Heart right ventricle (tissue), 16 donors: ENCODE data around the gene ANO1. TPM values are rescaled to one million over a fixed set of nuclear protein-coding genes. Genes with fewer than 3 reads are reported as not detected.

Experiments used
- ATAC-seq, 8 donors: fragments of 200-7000 bp; cut with Tn5 transposase; one replicate each; pipeline ENCODE4 v1.9.1; 2020; ENCODE audit warnings: mild to moderate bottlenecking in 8 of 8, moderate library complexity in 8 of 8, moderate number of reproducible peaks in 1 of 8
- DNase-seq, 2 donors: peaks; one replicate each; pipeline ENCODE4 v3.0.0-alpha.2; 2020
- H3K27ac ChIP-seq, 10 donors: fragments of 200-600 bp; sonication (generic) in 2 of 10; one replicate each; pipeline versions ENCODE4 v1.5.0 to v1.8.0; 2020 to 2022; ENCODE audit warnings: mild to moderate bottlenecking in 3 of 10
- H3K27me3 ChIP-seq, 7 donors: fragments of 200-600 bp; one replicate each; pipeline ENCODE4 v1.8.0; 2021 to 2022; ENCODE audit warnings: mild to moderate bottlenecking in 2 of 7
- H3K36me3 ChIP-seq, 9 donors: fragments of 200-600 bp; sonication (generic) in 1 of 9; one replicate each; pipeline versions ENCODE4 v1.5.0 to v1.8.0; 2020 to 2022; ENCODE audit warnings: mild to moderate bottlenecking in 2 of 9
- H3K4me1 ChIP-seq, 9 donors: fragments of 200-600 bp; sonication (generic) in 1 of 9; one replicate each; pipeline versions ENCODE4 v1.5.0 to v1.8.0; 2020 to 2022; ENCODE audit warnings: mild to moderate bottlenecking in 4 of 9
- H3K4me3 ChIP-seq, 10 donors: fragments of 200-600 bp; sonication (generic) in 2 of 10; one replicate each; pipeline versions ENCODE4 v1.5.0 to v1.8.0; 2020 to 2022; ENCODE audit warnings: mild to moderate bottlenecking in 7 of 10, moderate library complexity in 2 of 10
- H3K9me3 ChIP-seq, 11 donors: fragments of 200-600 bp in 10 of 11; sonication (generic) in 2 of 11; one replicate each; pipeline versions ENCODE4 v1.5.0 to v1.8.0; 2013 to 2022; ENCODE audit warnings: mild to moderate bottlenecking in 2 of 11, control low read depth in 1 of 11, moderate library complexity in 1 of 11
- CTCF ChIP-seq, 9 donors: fragments of 200-600 bp; sonication (generic) in 2 of 9; IDR thresholded peaks; one replicate each; pipeline versions ENCODE4 v1.5.0 to v1.8.0; 2021 to 2022; ENCODE audit warnings: antibody characterized with exemption in 9 of 9, mild to moderate bottlenecking in 5 of 9, moderate library complexity in 1 of 9
- WGBS, 2 donors: extraction: QIAGEN DNeasy Blood & Tissue Kit; methylation state at CpG; one replicate each; pipeline ENCODE4 v1.1.7; 2013; ENCODE audit warnings: inconsistent platforms in 1 of 2; 5-methylcytosine and 5-hydroxymethylcytosine counted together
- intact Hi-C, 10 donors: fragments of 100-400 bp; cut with DNase I; formaldehyde crosslinking; loops; one replicate each; pipeline versions ENCODE4 v1.11.1 to v1.14.2; 2022
- polyA plus RNA-seq, 2 donors: library from polyadenylated mRNA; stranded (reverse); fragments of 200-250 nt; gene quantifications; one replicate each; pipeline ENCODE4 v1.2.3, GENCODE V29; 2013
- total RNA-seq, 10 donors: library from RNA; stranded (reverse); fragmentation: NEBNext Ultra II Directional in 3 of 10; extraction: Animal tissue kit (Norgen Biotek cat#: 25700) in 3 of 10; gene quantifications; one replicate each; pipeline versions ENCODE4 v1.2.1 to v1.2.4, GENCODE V29; 2021 to 2023
- donor health status: Arrhythmogenic right ventricular cardiomyopathy.
- donor health status: ischemic (EF 13 %, LVEDD 7.1; RV severe dilation, severe dysfunction).
- donor health status: healthy with polysubstance abuse.
- donor health status: DM: no; HTN: yes; CAD: no.
- donor health status: DM: no; HTN: no; CAD: no.
- donor health status: ischemic (EF 25% LVEDD 6.9; RV normal size, moderate dysfunction).
- donor health status: ischemic (EF 25% LVEDD 5.7; RV mildly dilated, moderate dysfunction).
- donor health status: healthy.
- donor health status: DM: yes; HTN: yes; CAD: no.
- donor health status: Ischemic cardiomyopathy.
- donor health status: ischemic (EF 35%, LVEDD 5.7; RV mildly dilated, moderate dysfunction).
- donor health status: nonischemic (EF 11% LVEDD 7.7; RV severe dilation, severe dysfunction).
- donor health status: DM: yes; HTN: yes; CAD: no.
- donor health status: PGD.
- donor health status: ischemic (EF 29% LVEDD 5.4; RV normal size, mild dysfunction).
- donor health status: nonischemic (EF 23%, LVEDD 6.1; RV moderate dilation, normal function).

ANO1 gene
- total and polyA plus RNA-seq, 12 donors, result 6.6 to 13.8 (median 9.7) TPM

DNA sequence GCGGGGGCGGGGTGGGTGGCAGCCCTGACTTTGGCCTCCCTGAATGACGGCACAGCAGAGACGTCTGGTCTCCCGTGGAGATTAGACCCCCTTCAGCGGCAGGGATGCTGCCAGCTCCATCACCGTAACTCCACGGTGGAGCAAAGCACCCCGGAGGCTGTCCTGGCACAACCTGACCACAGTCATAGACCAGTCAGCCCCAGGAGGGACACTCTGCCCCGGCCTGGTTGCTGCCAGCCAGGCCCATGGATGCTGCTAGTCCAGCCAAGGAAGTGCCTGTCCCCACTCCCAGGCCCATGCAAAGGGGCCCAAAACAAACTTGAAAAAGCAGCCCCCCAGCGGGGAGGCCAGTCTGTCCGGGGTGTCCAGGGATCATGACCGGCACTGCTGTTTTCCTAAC, 11.5 kb upstream of the ANO1 start:
- Histone ChIP-seq H3K36me3 (no peaks in the 10 kb centered on the region), H3K4me1 (peaks cover 0 to 9% (median 0%) of the 10 kb centered on the region in 9 donors), H3K27me3 (peaks cover 0 to 53% (median 31%) of the 10 kb centered on the region in 7 donors), H3K27ac (no peak overlapping the region), H3K9me3 (no peaks in the 10 kb centered on the region), H3K4me3 (no peak overlapping the region)
- DNase-seq (no peak), ATAC-seq (no peak)
- intact Hi-C loops, result no loop called here
- no peak for TF ChIP-seq CTCF (IDR thresholded peaks at IDR 0.05)
- 89 to 95% methylated on average over 13 of the region's 13 CpGs for WGBS, 2 donors

DNA sequence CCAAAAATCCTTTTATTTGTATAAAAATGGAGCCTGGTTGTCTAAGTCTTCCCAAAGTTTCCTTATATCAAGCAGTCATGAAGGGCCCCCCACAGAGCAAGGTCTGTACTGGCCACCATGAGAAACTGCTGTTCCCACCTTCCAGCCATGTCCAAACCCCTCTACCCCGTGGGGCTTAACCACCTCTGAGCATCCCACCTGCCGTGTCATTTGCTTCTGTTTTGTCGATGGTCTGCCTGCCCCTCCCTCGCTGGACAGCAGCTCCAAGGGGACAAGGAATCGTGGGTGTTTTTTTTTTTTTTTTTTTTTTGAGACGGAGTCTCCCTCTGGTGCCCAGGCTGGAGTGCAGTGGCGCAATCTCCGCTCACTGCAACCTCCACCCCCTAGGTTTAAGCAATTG, 11.1 kb upstream of the ANO1 start:
- H3K9me3 ChIP-seq, result no peaks in the 10 kb centered on the region
- intact Hi-C loops, result no loop called here
- no peak overlapping the region for H3K27ac ChIP-seq
- H3K27me3 ChIP-seq, result peaks cover 0 to 58% (median 34%) of the 10 kb centered on the region in 7 donors
- TF ChIP-seq CTCF (IDR thresholded peaks at IDR 0.05), result no peak
- DNase-seq (no peak), ATAC-seq (no peak)
- peaks cover 0 to 13% (median 3%) of the 10 kb centered on the region in 9 donors for H3K4me1 ChIP-seq
- H3K4me3 ChIP-seq, result no peak overlapping the region
- H3K36me3 ChIP-seq, result no peaks in the 10 kb centered on the region
- WGBS, 2 donors, result 90 to 92% methylated on average over 8 of the region's 8 CpGs

DNA sequence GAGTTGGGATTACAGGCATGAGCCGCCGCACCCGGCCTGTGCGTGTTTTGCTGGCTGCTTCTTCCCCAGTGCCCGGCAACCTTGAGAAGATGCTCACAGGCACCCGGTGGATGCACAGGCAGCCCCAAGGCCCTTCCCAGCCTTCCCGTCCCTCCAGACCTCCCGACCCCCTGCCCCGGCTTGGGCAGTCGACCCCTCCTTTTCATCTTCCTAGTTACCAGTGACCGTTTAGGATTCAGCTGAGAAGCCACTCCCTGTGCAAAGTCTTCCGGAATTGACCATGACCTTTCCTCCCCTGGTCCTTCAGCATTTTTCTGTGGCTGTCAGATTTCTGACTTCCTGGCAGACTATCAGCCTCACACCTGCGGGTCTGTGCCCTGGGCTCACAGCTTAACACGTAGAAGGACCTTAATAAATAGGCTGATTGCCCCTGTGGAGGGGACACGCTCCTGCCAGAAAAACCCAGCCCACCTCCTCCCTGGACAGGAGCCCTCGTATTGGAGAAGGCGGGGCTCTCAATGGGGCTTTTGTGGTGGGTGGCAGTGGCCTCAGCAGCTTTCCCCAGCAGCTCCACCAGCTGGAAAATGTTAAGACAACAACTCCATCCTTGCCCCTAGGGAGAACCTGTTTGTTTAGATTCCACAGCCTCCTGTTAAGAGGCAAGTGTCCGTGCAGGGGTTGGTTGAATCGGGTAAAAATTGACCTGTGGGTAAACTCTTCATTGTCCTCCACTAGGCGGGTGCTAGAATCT, 10.4 kb upstream of the ANO1 start:
- intact Hi-C loops, result no loop called here
- WGBS, 2 donors, result 43 to 47% methylated on average over 20 of the region's 20 CpGs
- Histone ChIP-seq H3K27ac (no peak overlapping the region), H3K4me3 (no peak overlapping the region), H3K4me1 (peaks cover 0 to 20% (median 11%) of the 10 kb centered on the region in 9 donors), H3K27me3 (peaks cover 0 to 62% (median 41%) of the 10 kb centered on the region in 7 donors), H3K36me3 (no peaks in the 10 kb centered on the region), H3K9me3 (no peaks in the 10 kb centered on the region)
- no peak for DNase-seq
- no peak for TF ChIP-seq CTCF (IDR thresholded peaks at IDR 0.05)
- no peak for ATAC-seq

- ATAC-seq, result no peak
- Histone ChIP-seq H3K36me3 (no peaks in the 10 kb centered on the region), H3K4me1 (peaks cover 3 to 26% (median 17%) of the 10 kb centered on the region in 9 donors), H3K27me3 (peaks cover 0 to 67% (median 47%) of the 10 kb centered on the region in 7 donors), H3K27ac (no peak overlapping the region), H3K4me3 (no peak overlapping the region), H3K9me3 (no peaks in the 10 kb centered on the region)
- no peak for DNase-seq
- TF ChIP-seq CTCF (IDR thresholded peaks at IDR 0.05), result no peak
- 62 to 72% methylated on average over 6 of the region's 6 CpGs for WGBS, 2 donors
- intact Hi-C loops, result no loop called here
Measured at GRCh38 chr11:70068345-70068744, 9.8 kb upstream of the ANO1 start.
